ENCODE results near the gene NAT14.
"Not testable (repeated sequence)": the region's sequence is repeated elsewhere in the genome, so short reads cannot be mapped to it uniquely, and the experiment has no call there.

The NAT14 gene

DNA sequence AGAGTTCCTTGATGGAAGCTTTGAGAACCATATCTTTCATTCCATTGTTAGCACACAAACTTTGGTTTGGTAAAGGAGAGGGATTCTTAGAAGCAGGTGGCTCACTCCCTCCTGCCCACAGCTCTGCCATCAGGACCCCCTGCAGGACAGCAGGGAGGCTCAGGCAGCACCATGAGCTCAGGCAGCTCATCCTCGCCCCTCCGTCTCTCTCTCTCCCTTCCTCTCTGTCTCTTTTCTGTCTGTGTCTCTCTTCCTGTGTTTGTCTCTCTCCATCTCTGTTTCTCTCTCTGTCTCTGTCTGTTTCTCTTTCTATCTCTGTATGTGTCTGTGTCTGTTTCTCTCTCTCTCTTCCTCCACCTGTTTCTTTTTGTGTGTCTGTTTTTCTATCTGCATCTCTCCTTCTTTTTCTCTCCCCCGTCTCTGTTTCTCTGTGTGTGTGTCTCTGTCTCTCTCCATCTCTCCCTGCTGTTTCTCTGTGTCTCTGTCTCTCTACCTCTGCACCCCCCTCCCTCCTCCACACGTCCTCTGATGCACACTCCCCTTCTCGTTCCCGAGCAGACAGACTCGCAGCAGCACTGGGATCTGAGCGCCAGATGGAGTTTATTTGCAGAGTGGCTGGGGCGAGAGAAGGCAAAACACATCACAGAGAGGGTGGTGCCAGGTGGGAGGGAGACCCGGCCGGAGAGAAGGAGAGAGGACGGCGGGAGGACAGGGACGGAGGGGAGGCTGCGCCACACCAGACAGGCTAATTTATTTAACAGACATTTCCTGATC lies 43.2 kb downstream of the NAT14 start:
- TF ChIP-seq, protein P1, sequence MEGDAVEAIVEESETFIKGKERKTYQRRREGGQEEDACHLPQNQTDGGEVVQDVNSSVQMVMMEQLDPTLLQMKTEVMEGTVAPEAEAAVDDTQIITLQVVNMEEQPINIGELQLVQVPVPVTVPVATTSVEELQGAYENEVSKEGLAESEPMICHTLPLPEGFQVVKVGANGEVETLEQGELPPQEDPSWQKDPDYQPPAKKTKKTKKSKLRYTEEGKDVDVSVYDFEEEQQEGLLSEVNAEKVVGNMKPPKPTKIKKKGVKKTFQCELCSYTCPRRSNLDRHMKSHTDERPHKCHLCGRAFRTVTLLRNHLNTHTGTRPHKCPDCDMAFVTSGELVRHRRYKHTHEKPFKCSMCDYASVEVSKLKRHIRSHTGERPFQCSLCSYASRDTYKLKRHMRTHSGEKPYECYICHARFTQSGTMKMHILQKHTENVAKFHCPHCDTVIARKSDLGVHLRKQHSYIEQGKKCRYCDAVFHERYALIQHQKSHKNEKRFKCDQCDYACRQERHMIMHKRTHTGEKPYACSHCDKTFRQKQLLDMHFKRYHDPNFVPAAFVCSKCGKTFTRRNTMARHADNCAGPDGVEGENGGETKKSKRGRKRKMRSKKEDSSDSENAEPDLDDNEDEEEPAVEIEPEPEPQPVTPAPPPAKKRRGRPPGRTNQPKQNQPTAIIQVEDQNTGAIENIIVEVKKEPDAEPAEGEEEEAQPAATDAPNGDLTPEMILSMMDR (IDR thresholded peaks at IDR 0.05; ENCODE audit: low read depth, low read length) = peak; percentile 14
- DNase-seq (ENCODE audit: extremely low read depth, low read depth) = no peak

DNA sequence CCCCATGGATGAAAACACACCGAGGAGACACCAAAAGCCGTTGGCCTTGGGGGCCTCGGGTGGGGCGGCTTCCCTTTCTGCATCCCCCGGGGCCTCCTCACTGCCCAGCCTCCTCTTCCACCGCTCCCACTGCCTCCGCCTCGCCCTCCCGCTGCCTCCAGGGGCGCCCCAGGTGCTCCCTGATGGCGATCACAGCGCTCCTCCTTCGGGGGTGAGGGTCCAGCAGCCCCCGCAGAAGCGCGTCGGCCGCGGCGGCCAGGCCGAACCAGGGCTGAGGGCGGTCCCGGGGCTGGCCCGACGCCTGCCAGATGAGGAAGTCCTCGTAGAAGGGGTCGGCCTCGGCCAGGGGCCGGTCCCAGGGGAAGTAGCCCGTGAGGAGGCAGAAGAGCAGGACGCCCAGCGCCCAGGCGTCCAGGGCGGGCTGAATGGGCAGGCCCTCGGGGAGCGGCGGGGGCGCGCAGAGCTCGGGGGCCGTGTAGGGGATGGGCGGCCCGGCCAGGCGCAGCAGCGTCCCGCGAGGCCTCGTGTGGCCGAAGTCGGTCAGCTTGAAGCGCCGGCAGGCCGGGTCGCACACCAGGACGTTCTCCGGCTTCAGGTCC lies 44.7 kb downstream of the NAT14 start:
- TF ChIP-seq, protein P1 (IDR thresholded peaks at IDR 0.05; ENCODE audit: low read depth, low read length) = no peak
- DNase-seq (ENCODE audit: extremely low read depth, low read depth) = no peak

DNA sequence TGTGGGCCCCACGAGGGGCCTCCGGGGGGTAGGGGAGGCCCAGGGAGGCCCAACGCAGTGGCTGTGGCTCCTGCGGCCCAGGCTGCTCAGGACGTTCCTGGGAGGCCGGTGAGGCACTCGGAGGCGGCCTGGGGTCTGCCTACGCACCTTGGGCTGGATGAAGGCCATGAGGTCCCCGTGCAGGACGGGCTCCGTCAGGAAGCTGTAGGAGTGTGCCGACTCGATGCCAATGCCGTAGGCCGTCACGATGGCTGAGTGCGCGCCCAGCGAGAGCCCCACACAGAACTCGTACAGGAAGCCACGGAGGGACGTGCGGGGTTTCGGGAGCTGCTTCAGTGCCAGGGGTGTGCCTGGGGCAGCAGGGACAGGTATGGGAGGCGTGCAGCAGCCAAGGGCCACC lies 46.0 kb downstream of the NAT14 start:
- no peak for DNase-seq (ENCODE audit: extremely low read depth, low read depth)
- TF ChIP-seq, protein P1 (IDR thresholded peaks at IDR 0.05; ENCODE audit: low read depth, low read length) = no peak

DNA sequence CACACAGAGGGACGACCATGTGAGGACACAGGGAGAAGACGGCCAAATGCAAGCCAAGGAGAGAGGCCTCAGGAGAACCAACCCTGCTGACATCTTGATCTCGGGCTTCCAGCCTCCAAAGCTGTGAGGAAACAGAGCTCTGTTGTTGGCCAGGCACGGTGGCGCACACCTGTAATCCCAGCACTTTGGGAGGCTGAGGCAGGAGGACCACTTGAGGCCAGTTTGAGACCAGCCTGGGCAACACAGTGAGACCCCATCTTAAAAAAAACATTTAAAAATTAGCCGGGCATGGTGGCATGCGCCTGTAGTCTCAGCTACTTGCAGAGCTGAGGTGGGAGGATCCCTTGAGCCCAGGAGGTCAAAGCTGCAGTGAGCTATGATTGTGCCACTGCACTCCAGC lies 49.3 kb downstream of the NAT14 start:
- not testable (repeated sequence) for DNase-seq (ENCODE audit: extremely low read depth, low read depth)

DNA sequence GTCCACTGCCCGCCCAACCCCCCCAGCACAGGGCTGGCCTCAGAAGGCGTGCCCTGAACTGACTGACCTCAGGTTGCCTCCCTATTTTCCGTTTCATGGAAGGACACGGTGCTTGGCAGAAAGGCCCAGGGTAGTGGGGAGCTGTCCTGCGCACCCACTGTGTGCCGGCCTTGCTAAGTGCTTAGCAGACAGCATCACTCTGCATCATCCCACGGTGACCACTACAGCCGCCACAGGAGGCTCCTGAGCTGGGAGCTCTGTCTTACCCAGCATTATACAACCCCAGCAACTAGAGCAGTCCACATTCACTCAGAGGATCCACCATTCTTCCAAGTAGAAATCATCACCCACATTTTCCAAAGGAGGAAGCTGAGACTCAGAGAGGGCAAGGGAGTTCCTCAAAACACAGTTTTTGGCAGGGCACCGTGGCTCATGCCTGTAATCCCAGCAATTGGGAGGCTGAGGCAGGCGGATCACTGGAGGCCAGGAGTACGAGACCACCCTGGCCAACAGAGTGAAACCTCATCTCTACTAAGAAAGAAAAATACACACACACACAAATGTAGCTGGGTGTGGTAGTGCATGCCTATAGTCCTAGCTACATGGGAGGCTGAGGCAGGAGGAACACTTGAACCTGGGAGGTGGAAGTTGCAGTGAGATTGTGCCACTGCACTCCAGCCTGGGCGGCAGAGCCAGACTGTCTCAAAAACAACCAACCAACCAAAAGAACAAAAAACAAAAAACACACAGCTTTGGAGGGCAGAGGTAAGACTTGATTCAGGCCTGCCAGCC lies 50.4 kb downstream of the NAT14 start:
- DNase-seq (ENCODE audit: extremely low read depth, low read depth) = no peak
- TF ChIP-seq, protein P1 (IDR thresholded peaks at IDR 0.05; ENCODE audit: low read depth, low read length) = no peak

DNA sequence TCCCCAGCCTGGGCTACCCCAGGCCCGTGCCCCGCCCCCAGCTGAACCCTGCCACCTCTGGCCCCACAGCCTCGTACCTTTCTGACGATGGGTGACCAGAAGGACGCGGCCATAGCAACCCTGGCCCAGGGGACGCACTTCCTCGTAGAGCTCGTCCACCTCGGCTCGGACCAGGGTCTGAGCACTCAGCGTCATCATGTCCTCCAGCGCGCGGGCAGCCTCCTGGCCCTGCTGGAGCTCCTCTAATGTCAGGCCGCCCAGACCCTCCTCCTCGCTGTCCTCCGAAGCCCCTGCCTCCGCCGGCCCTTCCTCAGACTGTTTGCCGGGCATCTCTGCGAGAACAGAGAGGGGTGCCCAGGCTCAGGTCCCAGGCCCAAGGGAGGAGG lies 51.0 kb downstream of the NAT14 start:
- TF ChIP-seq, protein P1 (IDR thresholded peaks at IDR 0.05; ENCODE audit: low read depth, low read length) = no peak
- no peak for DNase-seq (ENCODE audit: extremely low read depth, low read depth)

DNA sequence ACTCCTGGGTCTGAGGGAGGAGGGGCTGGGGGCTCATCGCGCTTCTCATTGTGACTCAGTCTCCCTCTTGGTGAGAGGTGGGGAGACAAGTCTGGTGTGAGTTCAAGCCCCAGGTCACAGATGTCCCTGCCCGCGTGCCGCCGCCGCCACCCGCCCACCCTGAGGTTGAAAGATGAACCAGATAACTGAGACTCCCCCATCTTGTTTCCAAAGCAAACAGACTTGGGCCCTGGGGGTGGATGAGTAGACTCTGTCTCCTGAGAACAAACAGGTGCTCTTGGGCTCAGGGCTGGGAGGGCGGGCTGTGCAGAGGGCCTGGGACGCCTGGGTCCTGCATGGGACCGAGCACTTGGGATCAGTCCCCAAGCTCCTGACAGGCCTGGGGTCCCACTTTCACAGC lies 51.4 kb downstream of the NAT14 start:
- TF ChIP-seq, protein P1 (IDR thresholded peaks at IDR 0.05; ENCODE audit: low read depth, low read length) = no peak
- no peak for DNase-seq (ENCODE audit: extremely low read depth, low read depth)

All from AG09319 (cell line).